WTC11 (cell line): ENCODE data around the gene KCNN1. TPM values are rescaled to one million over a fixed set of nuclear protein-coding genes. Genes with fewer than 3 reads are reported as not detected.

Experiments
- ATAC-seq: fragments of 200-7000 bp; cut with Tn5 transposase; 2 replicates; pipeline ENCODE4 v1.10.0; 2021; ENCODE audit warnings: mild to moderate bottlenecking, moderate library complexity
- CTCF ChIA-PET: fragments of 300-600 bp; sonication (Branson Sonifier 250); formaldehyde crosslinking; loops from one replicate; lab custom pipeline; 2021; ENCODE audit warnings: antibody characterized with exemption; lab: Charles Lee
- POLR2A ChIA-PET: fragments of 350-600 bp; sonication (Branson Sonifier 250); formaldehyde crosslinking; loops from one replicate; lab custom pipeline; 2021; ENCODE audit warnings: antibody characterized with exemption; lab: Charles Lee
- DNase-seq: peaks from one replicate; pipeline ENCODE4 v3.0.0; 2021; ENCODE audit warnings: low spot score
- H3K27ac Mint-ChIP-seq: 2 replicates; pipeline ENCODE4 v1.8.0; 2021; ENCODE audit warnings: mixed read lengths
- H3K27me3 Mint-ChIP-seq: 2 replicates; pipeline ENCODE4 v1.8.0; 2021; ENCODE audit warnings: low read depth, mild to moderate bottlenecking, moderate library complexity, mixed read lengths
- H3K36me3 Mint-ChIP-seq: 2 replicates; pipeline ENCODE4 v1.8.0; 2021; ENCODE audit warnings: mixed read lengths
- H3K4me1 Mint-ChIP-seq: 2 replicates; pipeline ENCODE4 v1.8.0; 2022; ENCODE audit warnings: mixed read lengths
- H3K4me3 Mint-ChIP-seq: 2 replicates; pipeline ENCODE4 v1.8.0; 2021; ENCODE audit warnings: mild to moderate bottlenecking, moderate library complexity, mixed read lengths
- H3K9me3 Mint-ChIP-seq: 2 replicates; pipeline ENCODE4 v1.8.0; 2021; ENCODE audit warnings: mixed read lengths
- CDX4 ChIP-seq: fragments of 250-450 bp; sonication (Bioruptor Pico); IDR thresholded peaks from 2 replicates; pipeline ENCODE4 v1.9.0; 2021; ENCODE audit warnings: moderate library complexity, mild to moderate bottlenecking, inconsistent platforms, borderline replicate concordance
- E2F1 ChIP-seq: sonication (generic); formaldehyde crosslinking; IDR thresholded peaks from 2 replicates; pipeline ENCODE4 v1.8.0; 2022; ENCODE audit warnings: mild to moderate bottlenecking, missing genetic modification reagents
- ELF4 ChIP-seq: sonication (generic); formaldehyde crosslinking; IDR thresholded peaks from 2 replicates; pipeline ENCODE4 v1.8.1; 2022; ENCODE audit warnings: low read depth, mild to moderate bottlenecking, moderate library complexity, missing genetic modification reagents
- ETV6 ChIP-seq: sonication (generic); formaldehyde crosslinking; IDR thresholded peaks from 2 replicates; pipeline ENCODE4 v1.8.1; 2022; ENCODE audit warnings: mild to moderate bottlenecking, missing genetic modification reagents
- GRHL2 ChIP-seq: fragments of 250-450 bp; sonication (Bioruptor Pico); IDR thresholded peaks from 2 replicates; pipeline ENCODE4 v1.8.0; 2022; ENCODE audit warnings: mild to moderate bottlenecking, moderate library complexity; ENCODE audit not compliant: insufficient replicate concordance, severe bottlenecking
- HMGXB4 ChIP-seq: sonication (generic); formaldehyde crosslinking; IDR thresholded peaks from 2 replicates; pipeline ENCODE4 v1.8.1; 2023; ENCODE audit warnings: mild to moderate bottlenecking, moderate library complexity, missing genetic modification reagents
- IRF1 ChIP-seq: sonication (generic); formaldehyde crosslinking; IDR thresholded peaks from 2 replicates; pipeline ENCODE4 v1.8.0; 2023; ENCODE audit warnings: missing genetic modification reagents
- KAT7 ChIP-seq: sonication (generic); formaldehyde crosslinking; IDR thresholded peaks from 2 replicates; pipeline ENCODE4 v1.8.1; 2023; ENCODE audit warnings: missing genetic modification reagents, mild to moderate bottlenecking, borderline replicate concordance
- PRDM15 ChIP-seq: sonication (generic); formaldehyde crosslinking; IDR thresholded peaks from 2 replicates; pipeline ENCODE4 v1.8.0; 2022; ENCODE audit warnings: missing genetic modification reagents
- RELA ChIP-seq: sonication (generic); formaldehyde crosslinking; IDR thresholded peaks from 2 replicates; pipeline ENCODE4 v1.8.1; 2022; ENCODE audit warnings: missing genetic modification reagents, mild to moderate bottlenecking, borderline replicate concordance
- RORB ChIP-seq: fragments of 250-450 bp; sonication (Bioruptor Pico); IDR thresholded peaks from 2 replicates; pipeline ENCODE4 v1.9.0; 2021; ENCODE audit warnings: mild to moderate bottlenecking
- STAT6 ChIP-seq: sonication (generic); formaldehyde crosslinking; conservative IDR thresholded peaks from 2 replicates; pipeline ENCODE4 v1.8.1; 2023; ENCODE audit warnings: mild to moderate bottlenecking, low read depth, missing genetic modification reagents, moderate library complexity
- TCF7 ChIP-seq: sonication (generic); formaldehyde crosslinking; IDR thresholded peaks from 2 replicates; pipeline ENCODE4 v1.8.0; 2022; ENCODE audit warnings: mild to moderate bottlenecking, low read depth, missing genetic modification reagents, moderate library complexity
- USF1 ChIP-seq: sonication (generic); formaldehyde crosslinking; IDR thresholded peaks from 2 replicates; pipeline ENCODE4 v1.8.0; 2022; ENCODE audit warnings: mild to moderate bottlenecking, missing genetic modification reagents
- USF2 ChIP-seq: sonication (generic); formaldehyde crosslinking; IDR thresholded peaks from 2 replicates; pipeline ENCODE4 v1.8.1; 2023; ENCODE audit warnings: mild to moderate bottlenecking, missing genetic modification reagents, moderate library complexity
- ZBTB43 ChIP-seq: sonication (generic); formaldehyde crosslinking; IDR thresholded peaks from 2 replicates; pipeline ENCODE4 v1.8.1; 2023; ENCODE audit warnings: mild to moderate bottlenecking, missing genetic modification reagents
- ZNF121 ChIP-seq: sonication (generic); formaldehyde crosslinking; IDR thresholded peaks from 2 replicates; pipeline ENCODE4 v1.8.0; 2023; ENCODE audit warnings: missing genetic modification reagents
- ZNF232 ChIP-seq: sonication (generic); formaldehyde crosslinking; IDR thresholded peaks from 2 replicates; pipeline ENCODE4 v1.8.0; 2022; ENCODE audit warnings: mild to moderate bottlenecking, missing genetic modification reagents
- ZNF532 ChIP-seq: fragments of 250-450 bp; sonication (Bioruptor Pico); IDR thresholded peaks from 2 replicates; pipeline ENCODE4 v1.9.0; 2021; ENCODE audit warnings: mild to moderate bottlenecking, borderline replicate concordance
- total RNA-seq: library from RNA; stranded (reverse); gene quantifications from 3 replicates; pipeline ENCODE4 v1.2.3, GENCODE V29; 2021

Gene KCNN1
- total RNA-seq, 1 experiment from 2014 or later: 15.3 TPM

GRCh38 chr19:17975032-17975431 is 8.1 kb downstream of the KCNN1 start:
- no peak for TF ChIP-seq RELA (CRISPR knock-in tag)
- no peak for TF ChIP-seq KAT7 (CRISPR knock-in tag)
- no peak for TF ChIP-seq ZNF532
- no peak for TF ChIP-seq CDX4
- no peak for TF ChIP-seq PRDM15 (CRISPR knock-in tag)
- no peak for TF ChIP-seq RORB (CRISPR knock-in tag)
- TF ChIP-seq GRHL2 (CRISPR knock-in tag): no peak
- TF ChIP-seq ZNF232 (CRISPR knock-in tag): no peak
- TF ChIP-seq USF1: no peak
- TF ChIP-seq ETV6 (CRISPR knock-in tag): no peak
- no peak for TF ChIP-seq USF2 (CRISPR knock-in tag)
- no peak for TF ChIP-seq ZBTB43 (CRISPR knock-in tag)
- no peak for TF ChIP-seq HMGXB4 (CRISPR knock-in tag)
- no peak for TF ChIP-seq ELF4 (CRISPR knock-in tag)
- no peak for TF ChIP-seq IRF1 (CRISPR knock-in tag)
- no peak for TF ChIP-seq TCF7 (CRISPR knock-in tag)
- no peak for TF ChIP-seq STAT6 (CRISPR knock-in tag)
- TF ChIP-seq E2F1: no peak
- no peak for TF ChIP-seq ZNF121 (CRISPR knock-in tag)
- POLR2A ChIA-PET: no interaction called here

More at GRCh38 chr19:17975032-17975431, 8.1 kb downstream of the KCNN1 start:
- CTCF ChIA-PET: interaction anchor here (1.3 kb wide), 1 partner anchor 23 kb away, joined by 9 read pairs; no protein-coding TSS in a partner anchor
- Mint-ChIP-seq H3K36me3 (peaks cover 10% of the 10 kb centered on the region), H3K27ac (no peak overlapping the region), H3K4me1 (no peaks in the 10 kb centered on the region), H3K27me3 (no peaks in the 10 kb centered on the region), H3K4me3 (no peak overlapping the region), H3K9me3 (no peaks in the 10 kb centered on the region)
- DNase-seq (no peak), ATAC-seq (no peak)
